ENCODE data around the gene GOLGA8J.

DNA sequence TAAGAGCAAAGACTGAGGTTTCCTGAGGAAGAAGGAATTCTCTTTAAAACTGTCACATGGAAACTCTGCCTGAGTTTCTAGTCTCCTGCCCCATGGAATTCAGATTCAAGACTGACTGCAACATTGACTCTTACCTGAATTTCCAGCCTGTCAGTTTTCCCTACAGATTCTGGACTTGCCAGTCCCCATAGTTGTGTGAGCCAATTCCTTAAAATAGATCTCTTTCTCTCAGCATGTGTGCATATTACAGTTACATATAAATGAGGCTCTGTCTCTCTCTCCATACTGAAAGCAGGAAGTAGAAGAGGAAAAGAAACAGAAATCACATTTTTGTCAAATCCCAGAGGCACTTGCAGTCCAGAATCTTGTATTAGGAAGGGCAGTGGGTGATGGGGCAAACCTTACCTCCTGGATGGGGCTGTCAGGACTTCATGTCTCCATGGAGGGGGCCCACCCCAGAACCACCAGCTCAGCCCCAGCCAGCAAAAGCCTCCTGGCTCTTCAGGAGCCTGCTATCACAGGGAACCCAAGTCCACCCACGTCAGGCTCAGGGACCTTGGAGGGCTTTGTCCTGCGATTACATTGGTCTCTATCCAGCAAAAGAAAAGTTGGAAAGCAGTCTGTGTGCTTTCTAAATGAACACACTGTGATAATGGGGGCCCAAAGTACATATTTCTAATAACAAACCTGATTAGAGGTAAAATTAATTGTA is 18.8 kb upstream of the GOLGA8J start:
- no peak for TF ChIP-seq CTCF (IDR thresholded peaks at IDR 0.05)
- no peak for TF ChIP-seq POLR2A (IDR thresholded peaks at IDR 0.05)
